DOHH2 (cell line): ENCODE results near the gene SCAMP4.

ENCODE experiments used
- H3F3A ChIP-seq: fragments of 200-600 bp; sonication (generic), shearing (Covaris generic); 2 replicates; pipeline ENCODE4 v1.6.0; 2016; ENCODE audit warnings: antibody characterized with exemption, mild to moderate bottlenecking; ENCODE audit not compliant: control insufficient read depth, insufficient read depth
- H3K27ac ChIP-seq: fragments of 200-600 bp; sonication (generic); 2 replicates; pipeline ENCODE4 v1.5.1; 2014; ENCODE audit warnings: low read depth, mild to moderate bottlenecking, low read length, moderate library complexity
- H3K27me3 ChIP-seq: fragments of 200-600 bp; sonication (generic); 2 replicates; pipeline ENCODE4 v1.6.1; 2014; ENCODE audit warnings: mild to moderate bottlenecking, low read length, mixed read lengths; ENCODE audit not compliant: control insufficient read depth
- H3K36me3 ChIP-seq: fragments of 200-600 bp; sonication (generic); 2 replicates; pipeline ENCODE4 v1.6.1; 2014; ENCODE audit warnings: mild to moderate bottlenecking, low read length, moderate library complexity, mixed read lengths; ENCODE audit not compliant: control insufficient read depth
- H3K4me1 ChIP-seq: fragments of 200-600 bp; sonication (generic); 2 replicates; pipeline ENCODE4 v1.6.1; 2014; ENCODE audit warnings: mild to moderate bottlenecking, low read length, mixed read lengths; ENCODE audit not compliant: control insufficient read depth
- H3K4me2 ChIP-seq: fragments of 200-600 bp; sonication (generic); 2 replicates; pipeline ENCODE4 v1.6.0; 2014; ENCODE audit warnings: mild to moderate bottlenecking, low read length, moderate library complexity
- H3K4me3 ChIP-seq: fragments of 200-600 bp; sonication (generic); 2 replicates; pipeline ENCODE4 v1.5.1; 2014; ENCODE audit warnings: mild to moderate bottlenecking, low read length, mixed read lengths
- H3K79me2 ChIP-seq: fragments of 200-600 bp; sonication (generic); 2 replicates; pipeline ENCODE4 v1.6.1; 2014; ENCODE audit warnings: mild to moderate bottlenecking, low read length, mixed read lengths; ENCODE audit not compliant: control insufficient read depth
- H3K9me2 ChIP-seq: fragments of 200-600 bp; sonication (generic); replicated peaks from 2 replicates; pipeline ENCODE4 v1.6.1; 2014; ENCODE audit warnings: mild to moderate bottlenecking, low read length, mixed read lengths; ENCODE audit not compliant: control insufficient read depth
- H3K9me3 ChIP-seq: fragments of 200-600 bp; sonication (generic); 2 replicates; pipeline ENCODE4 v1.6.1; 2014; ENCODE audit warnings: antibody characterized with exemption, low read length, mixed read lengths; ENCODE audit not compliant: control insufficient read depth, insufficient read depth
- H4K20me1 ChIP-seq: fragments of 200-600 bp; sonication (generic); 2 replicates; pipeline ENCODE4 v1.6.0; 2014; ENCODE audit warnings: low read depth, mild to moderate bottlenecking, antibody characterized with exemption, low read length, moderate library complexity; ENCODE audit not compliant: control insufficient read depth, insufficient read depth
- CTCF ChIP-seq: fragments of 200-600 bp; sonication (generic); IDR thresholded peaks from one replicate; pipeline ENCODE4 v1.5.1; 2014; ENCODE audit warnings: antibody characterized with exemption, mild to moderate bottlenecking, low read depth, low read length; ENCODE audit not compliant: poor library complexity, severe bottlenecking
- EZH2phosphoT487 ChIP-seq: fragments of 200-600 bp; sonication (generic); IDR thresholded peaks from 2 replicates; pipeline ENCODE4 v1.6.1; 2017; ENCODE audit warnings: borderline replicate concordance, mild to moderate bottlenecking, antibody characterized with exemption, low read length, moderate library complexity, mixed read lengths

The SCAMP4 gene

GRCh38 chr19:1944916-1945561 is 39.8 kb downstream of the SCAMP4 start:
- Histone ChIP-seq H3K9me2 (no peaks in the 10 kb centered on the region), H3K4me3 (no peak overlapping the region), H3K27ac (no peak overlapping the region), H3K9me3 (no peaks in the 10 kb centered on the region), H3K27me3 (no peaks in the 10 kb centered on the region), H3F3A (peaks cover 9% of the 10 kb centered on the region), H3K79me2 (peaks cover 83% of the 10 kb centered on the region), H4K20me1 (peaks cover 30% of the 10 kb centered on the region; the same call in 1 of the 2 replicates), H3K4me1 (peaks cover 21% of the 10 kb centered on the region), H3K36me3 (peaks cover 16% of the 10 kb centered on the region), H3K4me2 (no peak overlapping the region)
- TF ChIP-seq CTCF (no peak), EZH2phosphoT487 (no peak)

- peaks cover 91% of the 10 kb centered on the region for H3K79me2 ChIP-seq
- no peak overlapping the region for H3K27ac ChIP-seq
- no peak overlapping the region for H3K4me2 ChIP-seq
- H3K4me1 ChIP-seq = peaks cover 16% of the 10 kb centered on the region
- peaks cover 30% of the 10 kb centered on the region; the same call in 1 of the 2 replicates for H4K20me1 ChIP-seq
- TF ChIP-seq EZH2phosphoT487 (no peak), CTCF (peak; percentile 69)
- H3K4me3 ChIP-seq = no peak overlapping the region
- H3F3A ChIP-seq = peaks cover 9% of the 10 kb centered on the region
- no peaks in the 10 kb centered on the region for H3K9me3 ChIP-seq
- no peaks in the 10 kb centered on the region for H3K27me3 ChIP-seq
- peaks cover 16% of the 10 kb centered on the region for H3K36me3 ChIP-seq
- no peaks in the 10 kb centered on the region for H3K9me2 ChIP-seq
These were observed 40.7 kb downstream of the SCAMP4 start for GRCh38 chr19:1945899-1946298.

- Histone ChIP-seq H4K20me1 (peaks cover 33% of the 10 kb centered on the region; the same call in 1 of the 2 replicates), H3K36me3 (peaks cover 12% of the 10 kb centered on the region), H3K79me2 (peaks cover 94% of the 10 kb centered on the region), H3K4me3 (no peak overlapping the region), H3K27ac (no peak overlapping the region), H3K4me1 (peaks cover 13% of the 10 kb centered on the region), H3K4me2 (no peak overlapping the region), H3K9me3 (no peaks in the 10 kb centered on the region), H3K27me3 (no peaks in the 10 kb centered on the region), H3F3A (peaks cover 4% of the 10 kb centered on the region), H3K9me2 (no peaks in the 10 kb centered on the region)
- TF ChIP-seq EZH2phosphoT487 = no peak
- TF ChIP-seq CTCF = no peak
These were observed 42.5 kb downstream of the SCAMP4 start for GRCh38 chr19:1947651-1948209.
